ENCODE results near the gene EIF2A.
A peak's percentile ranks its signal among the peaks of the same experiment; 100 is the strongest.

EIF2A gene

DNA sequence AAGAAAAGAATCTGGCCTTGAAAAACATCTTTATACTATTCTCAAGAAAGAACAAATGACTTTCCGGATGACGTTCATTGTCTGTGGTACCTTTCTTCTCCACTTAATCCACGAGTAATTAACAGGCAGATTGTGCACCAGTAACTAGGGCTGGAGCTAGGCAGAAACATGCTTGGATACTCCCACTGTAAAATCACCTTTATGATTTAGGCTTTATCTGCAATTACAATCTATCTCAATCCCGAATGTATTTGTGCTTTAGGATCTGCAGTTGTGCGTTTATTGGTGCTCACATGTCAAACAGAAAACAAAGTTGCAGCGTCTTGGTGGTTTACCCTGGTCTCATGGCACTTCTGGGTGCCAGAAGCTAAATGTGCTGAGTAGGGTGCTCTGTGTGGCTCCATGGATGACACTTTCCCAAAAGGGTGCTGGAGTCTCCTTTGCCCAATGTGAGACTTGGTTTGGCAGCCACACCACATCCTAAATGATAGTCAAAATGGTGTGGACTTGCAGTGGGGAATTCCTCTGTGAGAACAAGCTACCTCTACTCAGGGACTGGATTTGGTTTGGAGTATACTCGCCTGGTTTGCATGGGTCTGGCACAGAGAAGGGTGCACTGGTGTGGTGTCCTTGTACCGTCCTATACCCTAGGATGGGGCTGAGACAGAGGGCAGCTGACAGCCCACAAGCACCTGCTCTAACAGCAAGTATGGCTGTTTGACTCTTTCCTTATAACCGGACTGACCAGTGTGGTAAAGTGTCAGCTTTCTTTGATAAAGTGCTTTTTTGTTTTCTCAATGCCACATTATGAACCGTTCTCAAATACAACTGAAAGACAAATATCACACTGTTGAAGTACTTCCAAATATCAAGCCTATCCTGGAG is 8.0 kb upstream of the EIF2A start:
- Mint-ChIP-seq H3K4me3 (no peak overlapping the region), H3K27ac (no peak overlapping the region), H3K9me3 (no peaks in the 10 kb centered on the region), H3K4me1 (peaks cover 4% of the 10 kb centered on the region), H3K27me3 (ENCODE audit: low read depth, poor library complexity) (no peaks in the 10 kb centered on the region), H3K36me3 (ENCODE audit: low read depth) (peaks cover 11% of the 10 kb centered on the region)
- TF ChIP-seq, protein P1, sequence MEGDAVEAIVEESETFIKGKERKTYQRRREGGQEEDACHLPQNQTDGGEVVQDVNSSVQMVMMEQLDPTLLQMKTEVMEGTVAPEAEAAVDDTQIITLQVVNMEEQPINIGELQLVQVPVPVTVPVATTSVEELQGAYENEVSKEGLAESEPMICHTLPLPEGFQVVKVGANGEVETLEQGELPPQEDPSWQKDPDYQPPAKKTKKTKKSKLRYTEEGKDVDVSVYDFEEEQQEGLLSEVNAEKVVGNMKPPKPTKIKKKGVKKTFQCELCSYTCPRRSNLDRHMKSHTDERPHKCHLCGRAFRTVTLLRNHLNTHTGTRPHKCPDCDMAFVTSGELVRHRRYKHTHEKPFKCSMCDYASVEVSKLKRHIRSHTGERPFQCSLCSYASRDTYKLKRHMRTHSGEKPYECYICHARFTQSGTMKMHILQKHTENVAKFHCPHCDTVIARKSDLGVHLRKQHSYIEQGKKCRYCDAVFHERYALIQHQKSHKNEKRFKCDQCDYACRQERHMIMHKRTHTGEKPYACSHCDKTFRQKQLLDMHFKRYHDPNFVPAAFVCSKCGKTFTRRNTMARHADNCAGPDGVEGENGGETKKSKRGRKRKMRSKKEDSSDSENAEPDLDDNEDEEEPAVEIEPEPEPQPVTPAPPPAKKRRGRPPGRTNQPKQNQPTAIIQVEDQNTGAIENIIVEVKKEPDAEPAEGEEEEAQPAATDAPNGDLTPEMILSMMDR (IDR thresholded peaks at IDR 0.05), result no peak
- DNase-seq, result no peak

- no peak for DNase-seq
- no peaks in the 10 kb centered on the region for H3K27me3 Mint-ChIP-seq (ENCODE audit: low read depth, poor library complexity)
- no peak overlapping the region for H3K27ac Mint-ChIP-seq
- H3K36me3 Mint-ChIP-seq (ENCODE audit: low read depth), result peaks cover 11% of the 10 kb centered on the region
- no peak overlapping the region for H3K4me3 Mint-ChIP-seq
- H3K4me1 Mint-ChIP-seq, result peaks cover 17% of the 10 kb centered on the region
- TF ChIP-seq, protein P1 (IDR thresholded peaks at IDR 0.05), result no peak
- no peaks in the 10 kb centered on the region for H3K9me3 Mint-ChIP-seq
Measured at GRCh38 chr3:150540297-150540696, 6.3 kb upstream of the EIF2A start.

GRCh38 chr3:150540991-150541390 is 5.6 kb upstream of the EIF2A start:
- H3K4me1 Mint-ChIP-seq, result peaks cover 21% of the 10 kb centered on the region
- peaks cover 11% of the 10 kb centered on the region for H3K36me3 Mint-ChIP-seq (ENCODE audit: low read depth)
- H3K27ac Mint-ChIP-seq, result no peak overlapping the region

DNA sequence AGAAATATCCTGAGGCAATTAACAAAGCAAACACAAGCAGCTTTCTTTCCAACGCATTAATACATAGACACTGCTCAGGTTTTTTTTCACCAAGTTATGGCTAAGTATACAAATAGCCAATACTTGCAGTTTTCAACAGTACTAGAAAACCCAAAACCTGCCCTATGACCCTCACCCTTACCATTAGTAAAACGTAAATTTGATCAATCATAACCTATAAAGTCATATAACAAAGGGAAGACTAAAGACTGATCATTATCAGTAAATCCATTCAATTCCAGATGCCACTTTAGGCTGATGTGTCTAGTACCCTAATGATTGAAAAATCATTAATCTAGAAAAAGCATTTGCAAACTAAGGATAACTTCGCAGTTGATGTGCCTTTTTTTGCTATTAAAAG is 3.5 kb upstream of the EIF2A start:
- H3K9me3 Mint-ChIP-seq, result no peaks in the 10 kb centered on the region
- H3K4me1 Mint-ChIP-seq, result peaks cover 34% of the 10 kb centered on the region
- no peak for DNase-seq
- H3K27ac Mint-ChIP-seq, result no peak overlapping the region
- H3K36me3 Mint-ChIP-seq (ENCODE audit: low read depth), result peaks cover 11% of the 10 kb centered on the region
- TF ChIP-seq, protein P1 (IDR thresholded peaks at IDR 0.05), result no peak
- no peak overlapping the region for H3K4me3 Mint-ChIP-seq
- peaks cover 3% of the 10 kb centered on the region for H3K27me3 Mint-ChIP-seq (ENCODE audit: low read depth, poor library complexity)

More at GRCh38 chr3:150540991-150541390, 5.6 kb upstream of the EIF2A start:
- DNase-seq, result no peak
- Mint-ChIP-seq H3K9me3 (no peaks in the 10 kb centered on the region), H3K27me3 (ENCODE audit: low read depth, poor library complexity) (peaks cover 3% of the 10 kb centered on the region), H3K4me3 (no peak overlapping the region)
- TF ChIP-seq, protein P1 (IDR thresholded peaks at IDR 0.05), result no peak

DNA sequence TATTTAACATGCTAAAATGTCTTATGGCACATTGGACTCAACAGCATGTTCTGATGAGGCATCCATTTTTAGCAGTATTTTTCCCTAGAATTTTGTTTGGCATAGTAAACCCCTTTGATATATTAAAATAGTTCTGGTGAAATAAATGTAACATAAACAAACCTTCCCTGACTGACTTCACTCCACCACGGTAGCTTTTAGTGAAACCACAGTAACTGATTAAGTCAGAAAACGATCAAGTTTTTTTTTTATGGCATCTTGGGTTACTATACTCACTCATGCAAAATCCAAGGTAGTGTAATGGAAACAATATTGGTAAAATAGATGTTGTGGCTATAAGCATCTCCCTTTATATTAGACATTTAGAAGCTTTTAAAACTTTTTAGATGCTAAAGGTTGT is 3.1 kb upstream of the EIF2A start:
- Mint-ChIP-seq H3K4me3 (no peak overlapping the region), H3K9me3 (no peaks in the 10 kb centered on the region), H3K4me1 (peaks cover 38% of the 10 kb centered on the region), H3K27ac (no peak overlapping the region), H3K27me3 (ENCODE audit: low read depth, poor library complexity) (peaks cover 3% of the 10 kb centered on the region), H3K36me3 (ENCODE audit: low read depth) (peaks cover 14% of the 10 kb centered on the region)
- DNase-seq, result no peak
- TF ChIP-seq, protein P1 (IDR thresholded peaks at IDR 0.05), result no peak

- H3K4me1 Mint-ChIP-seq, result peaks cover 41% of the 10 kb centered on the region
- no peak overlapping the region for H3K27ac Mint-ChIP-seq
- H3K4me3 Mint-ChIP-seq, result peak overlapping the region; percentile 99
- no peak for DNase-seq
- H3K9me3 Mint-ChIP-seq, result no peaks in the 10 kb centered on the region
- H3K36me3 Mint-ChIP-seq (ENCODE audit: low read depth), result peaks cover 18% of the 10 kb centered on the region
- TF ChIP-seq, protein P1 (IDR thresholded peaks at IDR 0.05), result no peak
- H3K27me3 Mint-ChIP-seq (ENCODE audit: low read depth, poor library complexity), result peaks cover 3% of the 10 kb centered on the region
Measured at GRCh38 chr3:150544041-150544440, 2.5 kb upstream of the EIF2A start.

Data from nephron progenitor cell (in vitro differentiated cells).